KBM-7 (cell line): ENCODE results near the gene FRMD4A.

Experiments used
- DNase-seq: peaks from one replicate; pipeline ENCODE4 v3.0.0-alpha.2; 2015
- in situ Hi-C: fragments of 300-500 bp; cut with MboI; formaldehyde crosslinking; loops from 2 replicates; pipeline ENCODE4 v1.14.3; 2020; ENCODE audit warnings: low sequenced_read_pairs, low pct_unique_long_range_greater_than_20kb, mixed read lengths

FRMD4A gene

DNA sequence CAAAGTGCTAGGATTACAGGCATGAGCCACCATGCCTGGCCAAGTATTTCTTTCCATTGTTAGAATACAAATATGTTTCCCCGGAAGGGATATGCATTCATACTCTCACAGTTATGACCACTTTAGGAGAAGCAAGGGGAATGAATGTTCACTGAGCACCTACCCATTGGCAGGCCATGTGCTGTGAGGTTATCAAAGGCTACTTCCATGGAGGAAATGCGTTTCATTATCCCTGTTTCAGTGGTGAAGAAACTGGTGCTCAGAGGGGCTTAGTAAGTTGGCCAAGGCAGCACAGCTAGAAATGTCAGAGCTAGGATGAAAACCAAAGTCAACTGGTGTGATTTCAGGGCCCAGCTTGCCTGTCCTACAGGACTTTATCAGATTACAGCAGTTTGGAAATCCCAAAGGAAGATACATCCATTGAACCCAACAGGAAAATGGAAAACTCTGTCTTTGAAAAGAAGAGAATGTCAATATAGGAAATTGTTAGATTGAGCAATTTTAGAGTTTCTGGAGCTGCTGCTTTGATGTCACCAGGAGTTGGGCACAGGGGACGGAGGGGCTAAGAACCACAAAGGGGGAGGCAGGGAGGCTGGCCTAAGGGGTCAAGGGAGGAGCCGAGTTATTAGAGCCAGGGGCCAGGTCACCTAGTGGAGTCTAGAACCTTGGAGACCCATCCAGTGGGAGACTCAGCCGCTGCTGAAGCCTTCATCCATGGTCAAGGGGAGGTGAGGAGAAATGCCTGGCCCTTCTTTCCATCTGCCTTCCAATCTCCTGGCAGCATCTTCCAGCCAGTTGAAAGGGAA is 319.8 kb downstream of the FRMD4A start:
- no peak for DNase-seq
- in situ Hi-C loops = no loop called here

DNA sequence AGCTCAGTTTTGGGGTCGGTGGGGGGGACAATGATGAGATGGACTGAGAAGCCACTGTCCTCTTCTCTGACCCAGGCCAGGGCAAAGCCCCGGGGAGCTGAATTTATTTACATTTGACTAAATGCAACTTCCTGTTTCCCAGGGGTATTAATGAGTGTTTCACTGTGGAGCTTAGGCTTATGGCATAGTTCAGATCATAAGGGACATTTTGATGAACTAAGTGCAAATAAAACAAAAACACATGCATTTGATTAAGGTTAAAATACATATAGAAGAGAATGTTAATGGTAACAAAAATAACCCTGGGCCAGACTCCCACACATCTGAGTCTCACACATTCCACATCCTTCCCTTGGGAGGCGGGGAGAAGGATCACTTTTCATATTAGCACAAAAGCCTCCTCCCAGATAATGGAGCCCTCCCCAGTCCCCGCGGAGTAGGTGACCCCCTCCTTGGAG is 320.6 kb downstream of the FRMD4A start:
- DNase-seq = no peak
- in situ Hi-C loops = no loop called here

DNA sequence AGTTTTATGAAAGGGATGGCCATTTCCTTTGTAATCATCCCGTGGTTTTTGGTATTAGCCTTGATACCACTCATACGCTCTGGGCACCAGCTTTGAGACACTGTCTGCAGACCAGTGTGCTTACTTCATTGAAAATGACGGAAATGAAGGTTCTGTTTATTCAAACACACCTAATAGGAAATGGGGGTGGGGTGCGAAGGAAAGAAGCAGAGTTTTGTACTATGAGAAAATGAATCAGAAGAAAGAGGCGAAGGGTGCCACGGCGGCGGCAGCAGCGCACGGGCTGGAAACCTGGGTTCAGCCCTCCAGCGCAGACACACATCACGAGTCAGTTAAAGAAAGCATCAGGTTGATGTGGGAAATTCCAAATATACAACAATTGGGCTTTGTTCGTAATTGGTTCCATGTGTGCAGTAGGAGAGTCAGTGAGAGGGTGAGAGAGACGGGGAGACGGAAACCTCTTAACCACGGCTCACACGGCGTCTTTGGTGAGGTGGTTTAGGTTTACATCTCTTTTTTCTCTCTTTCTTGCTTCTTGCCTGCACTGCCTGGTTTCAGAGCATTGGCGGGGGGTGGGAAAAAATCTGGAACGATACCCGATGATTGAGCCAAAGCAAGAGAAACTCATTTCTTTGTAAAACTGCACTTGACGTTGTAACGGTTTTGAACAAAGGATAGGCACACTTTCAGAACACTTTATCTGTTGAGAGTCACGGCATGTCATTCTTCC is 321.2 kb downstream of the FRMD4A start:
- DNase-seq = no peak
- in situ Hi-C loops = no loop called here

DNA sequence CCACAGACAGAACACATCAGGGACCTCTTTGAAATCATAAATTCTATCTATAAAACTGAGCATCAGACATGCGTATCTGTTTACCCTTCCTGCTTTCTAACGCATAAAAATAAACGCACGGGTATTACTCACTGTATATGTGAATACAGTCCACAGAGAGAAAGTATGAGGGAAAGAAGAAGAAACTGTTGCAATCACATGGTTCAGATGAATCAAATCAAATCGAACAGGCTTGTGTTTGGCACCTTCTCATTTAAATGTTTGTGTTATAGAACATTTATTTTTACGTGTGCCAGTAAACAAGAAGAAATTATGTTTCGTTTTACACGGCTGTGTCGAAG is 322.0 kb downstream of the FRMD4A start:
- no peak for DNase-seq
- in situ Hi-C loops = no loop called here

DNA sequence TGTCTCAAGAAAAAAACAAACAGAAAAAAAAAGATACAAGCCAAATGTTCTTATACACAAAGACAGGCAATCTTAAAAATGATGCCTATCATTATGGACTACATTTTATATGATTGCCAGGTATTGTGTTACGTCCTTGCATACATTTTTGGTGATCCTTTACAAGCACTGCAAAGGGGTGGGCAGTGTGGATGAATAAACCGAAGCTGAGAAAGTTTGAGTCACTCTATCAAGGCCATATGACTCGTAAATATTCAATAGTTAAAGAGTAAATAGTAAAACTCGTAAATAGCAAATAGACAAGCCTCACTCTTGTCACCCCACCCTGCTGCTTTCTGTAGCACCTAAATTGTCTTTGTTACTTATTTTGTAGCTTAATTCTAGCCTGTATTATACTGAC is 326.2 kb downstream of the FRMD4A start:
- in situ Hi-C loops = no loop called here
- no peak for DNase-seq

DNA sequence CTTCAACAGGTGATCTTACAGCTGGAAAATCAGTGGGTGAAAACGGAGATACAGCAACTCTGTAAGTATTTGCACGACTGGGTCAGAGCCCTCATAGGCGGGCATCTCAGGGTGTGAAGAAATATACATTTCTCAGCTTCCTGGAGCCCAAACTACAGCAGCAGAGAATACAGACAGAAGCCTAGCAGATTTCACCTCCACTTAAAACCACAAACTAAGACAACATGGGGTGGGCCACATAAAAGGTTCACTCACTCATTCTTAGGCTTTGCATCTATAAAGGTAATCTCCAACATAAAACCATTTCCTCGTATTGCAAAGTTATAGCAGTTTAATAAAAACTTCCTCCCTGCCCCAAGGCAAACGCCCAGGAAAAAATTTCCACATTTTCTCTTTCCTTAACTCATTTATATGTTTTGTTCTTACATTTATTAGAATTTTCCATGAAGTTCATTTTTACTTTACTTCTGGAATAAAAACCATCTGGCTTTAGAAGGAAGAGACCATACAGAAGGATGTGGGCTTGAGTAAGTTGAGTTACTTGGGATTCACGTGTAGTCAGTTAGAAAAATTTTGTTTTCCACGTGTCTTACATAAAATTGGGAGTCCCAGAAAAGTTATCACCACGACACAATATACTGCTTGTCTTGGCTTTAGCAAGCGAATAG is 327.1 kb downstream of the FRMD4A start:
- no peak for DNase-seq
- in situ Hi-C loops = no loop called here

DNA sequence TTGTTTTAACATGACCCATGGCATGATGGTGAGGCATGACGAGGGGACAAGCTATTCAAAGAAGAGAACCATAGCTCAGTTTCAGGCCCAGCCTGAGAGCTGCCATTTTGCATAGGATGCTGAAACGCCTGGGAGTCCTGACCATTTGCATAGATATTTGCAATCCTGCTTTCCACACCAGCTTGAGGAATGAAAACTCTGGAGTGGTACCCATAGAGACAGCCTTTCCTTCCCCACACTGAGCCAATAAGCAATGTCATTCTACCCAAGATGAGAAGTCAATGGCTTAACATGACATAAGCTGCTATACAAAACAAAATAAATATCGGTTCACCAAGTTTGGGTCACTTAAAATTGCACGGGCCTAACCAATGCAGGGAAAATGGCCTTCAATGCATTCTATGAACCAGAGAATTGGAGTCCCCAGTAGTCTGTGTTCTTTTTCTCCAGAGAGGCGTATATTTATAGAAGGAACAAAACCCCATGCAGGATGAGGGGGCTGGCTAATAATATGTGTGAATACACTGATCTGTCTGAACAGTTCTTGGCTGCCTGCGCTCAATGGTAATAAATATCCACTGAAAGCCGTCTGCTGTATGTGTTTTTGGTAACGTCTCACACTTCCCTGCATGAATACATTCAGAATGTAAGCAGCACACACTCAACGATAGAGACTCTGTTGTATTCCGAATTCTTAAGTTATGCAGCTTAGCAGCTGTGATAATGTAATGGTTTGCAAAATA is 329.3 kb downstream of the FRMD4A start:
- in situ Hi-C loops = no loop called here
- no peak for DNase-seq

DNA sequence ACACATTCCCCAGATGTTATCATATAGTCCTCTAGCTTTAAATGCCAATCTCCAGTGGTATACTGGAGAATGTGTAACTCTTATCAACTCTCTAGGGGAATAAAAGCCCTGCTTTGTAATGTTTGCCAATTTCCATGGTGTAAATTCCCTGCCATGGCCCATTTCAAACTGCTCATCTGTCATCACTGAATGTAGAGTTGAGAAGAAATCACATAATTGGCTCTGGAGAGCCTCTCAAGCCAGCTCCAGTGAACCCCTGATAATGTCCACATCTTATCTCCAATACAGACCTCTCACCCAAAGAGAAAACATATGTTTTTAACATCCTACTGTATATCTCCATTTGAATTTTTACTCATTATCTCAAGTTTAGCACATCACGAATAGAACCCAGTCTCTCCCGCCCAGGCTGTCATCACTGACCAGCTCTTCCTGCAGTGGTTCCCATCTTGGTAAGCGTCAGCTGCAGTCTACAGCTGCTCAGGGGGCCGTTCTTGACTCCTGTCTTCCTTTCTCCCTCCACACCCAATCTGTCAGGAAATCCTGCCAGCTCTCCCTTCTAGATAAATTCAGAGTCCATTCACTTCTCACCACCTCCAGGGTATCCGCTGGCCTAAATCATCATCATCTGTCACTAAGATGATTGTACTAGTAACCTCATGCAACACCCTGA is 332.4 kb downstream of the FRMD4A start:
- no peak for DNase-seq
- in situ Hi-C loops = no loop called here

DNA sequence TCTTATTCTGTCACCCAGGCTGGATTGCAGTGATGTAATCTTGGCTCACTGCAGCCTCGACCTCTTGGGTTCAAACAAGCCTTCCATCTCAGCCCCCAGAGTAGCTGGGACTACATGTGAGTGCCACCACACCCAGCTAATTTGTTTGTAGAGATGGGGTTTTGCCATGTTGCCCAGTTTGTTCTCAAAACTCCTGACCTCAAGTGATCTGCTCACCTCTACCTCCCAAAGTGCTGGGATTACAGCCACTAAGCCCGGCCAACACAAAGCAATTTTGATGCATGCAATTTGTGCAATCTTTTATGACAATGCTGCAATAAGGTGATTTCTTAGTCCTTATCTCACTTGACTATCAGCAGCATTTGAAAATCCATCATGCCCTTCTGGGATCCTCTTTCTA is 333.1 kb downstream of the FRMD4A start:
- in situ Hi-C loops = no loop called here
- DNase-seq = no peak

DNA sequence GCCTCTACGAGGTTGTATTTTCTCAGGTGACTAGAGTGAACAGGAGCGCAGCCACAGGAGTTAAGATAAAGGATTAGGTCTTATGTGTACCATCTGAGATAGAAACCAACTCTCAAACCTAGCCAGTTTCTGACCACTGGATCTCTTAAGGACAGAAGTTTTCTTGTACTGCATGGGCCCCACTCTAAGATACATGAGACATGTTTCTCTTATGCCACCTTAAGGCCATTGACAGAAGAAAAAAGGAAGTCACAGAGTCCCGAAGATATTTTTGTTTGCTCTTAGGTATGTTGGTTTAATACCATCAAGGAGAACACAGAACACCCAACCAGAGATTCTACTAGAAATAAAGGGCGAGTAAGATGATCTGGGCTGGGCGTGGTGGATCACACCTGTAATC is 335.8 kb downstream of the FRMD4A start:
- in situ Hi-C loops = no loop called here

DNA sequence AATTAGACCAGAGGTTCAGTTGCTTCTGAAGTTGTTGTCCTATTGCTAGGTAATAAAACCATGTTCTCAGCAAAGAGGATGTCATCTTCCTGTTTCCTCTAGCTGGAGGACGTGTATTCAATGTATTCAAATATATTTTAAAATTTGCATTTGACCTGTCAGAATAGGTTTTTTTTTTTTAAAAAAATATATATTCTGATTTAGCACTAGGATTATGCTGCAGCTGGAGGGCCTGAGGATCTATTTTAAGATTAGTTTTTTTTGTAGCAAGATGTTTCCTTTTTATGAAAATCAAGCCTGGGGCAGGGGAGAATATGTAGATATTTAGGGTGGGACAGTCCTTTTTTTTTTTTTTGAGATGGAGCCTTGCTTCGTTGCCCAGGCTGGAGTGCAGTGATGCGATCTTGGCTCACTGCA is 337.0 kb downstream of the FRMD4A start:
- no peak for DNase-seq
- in situ Hi-C loops = no loop called here

More for the DNA sequence above, 335.8 kb downstream of the FRMD4A start:
- DNase-seq = no peak

DNA sequence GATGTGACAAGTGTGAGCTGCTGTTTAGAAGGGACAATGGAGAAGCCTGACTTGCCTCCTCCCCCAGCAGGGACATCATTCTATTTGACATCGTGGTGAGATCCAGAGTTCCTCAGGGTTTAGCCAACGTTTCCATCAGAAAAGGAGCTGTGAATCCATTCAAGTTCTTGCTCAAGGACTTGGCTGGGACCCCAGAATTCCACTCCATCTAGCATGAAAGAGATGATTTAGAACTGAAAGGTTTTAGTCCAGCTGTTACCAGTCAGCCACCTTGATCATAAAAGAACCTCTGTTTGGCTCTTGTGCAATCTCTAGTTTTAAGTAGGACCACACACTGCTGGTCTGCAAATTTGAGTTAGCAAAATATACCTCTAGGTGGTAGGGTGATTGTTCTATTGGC is 337.6 kb downstream of the FRMD4A start:
- no peak for DNase-seq
- in situ Hi-C loops = no loop called here

DNA sequence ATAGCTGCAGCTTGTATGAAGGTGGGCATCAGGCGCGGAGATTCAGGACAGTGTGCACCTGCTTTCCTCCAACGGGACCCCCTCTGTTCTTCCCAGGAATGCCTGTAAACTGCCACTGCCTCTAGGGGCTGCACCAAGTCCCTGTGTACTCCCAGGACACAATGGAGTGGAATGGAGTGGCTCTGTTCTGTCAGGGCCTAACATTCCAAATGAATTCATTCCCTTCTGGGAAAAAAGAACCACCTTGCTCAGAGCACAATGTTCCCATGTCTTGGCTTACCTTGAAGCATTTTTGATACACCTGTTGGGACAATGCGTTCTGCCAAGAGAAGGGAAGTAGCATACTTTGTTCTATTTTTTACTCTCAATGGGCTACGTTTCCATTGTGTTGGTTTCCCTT is 339.4 kb downstream of the FRMD4A start:
- no peak for DNase-seq
- in situ Hi-C loops = no loop called here

DNA sequence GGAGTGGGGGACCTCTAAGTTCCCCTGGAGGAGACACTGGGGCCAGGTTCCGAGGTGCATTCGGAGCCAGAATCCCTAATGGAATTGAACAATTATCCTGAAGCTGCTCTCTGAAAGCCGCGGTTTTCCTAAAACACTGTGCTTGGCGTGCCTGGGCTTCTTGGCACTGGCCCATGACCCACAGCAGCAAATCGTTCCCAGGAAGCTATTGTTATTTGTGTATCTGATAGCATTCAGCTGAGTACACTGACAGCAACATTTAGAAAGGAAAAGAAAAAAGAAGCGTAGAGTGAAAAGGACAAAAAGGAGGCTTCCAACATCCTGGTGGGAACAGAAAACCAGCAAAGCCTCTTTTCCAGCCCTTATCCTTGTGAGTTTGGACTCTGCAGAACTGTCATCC is 339.8 kb downstream of the FRMD4A start:
- in situ Hi-C loops = no loop called here
- no peak for DNase-seq

DNA sequence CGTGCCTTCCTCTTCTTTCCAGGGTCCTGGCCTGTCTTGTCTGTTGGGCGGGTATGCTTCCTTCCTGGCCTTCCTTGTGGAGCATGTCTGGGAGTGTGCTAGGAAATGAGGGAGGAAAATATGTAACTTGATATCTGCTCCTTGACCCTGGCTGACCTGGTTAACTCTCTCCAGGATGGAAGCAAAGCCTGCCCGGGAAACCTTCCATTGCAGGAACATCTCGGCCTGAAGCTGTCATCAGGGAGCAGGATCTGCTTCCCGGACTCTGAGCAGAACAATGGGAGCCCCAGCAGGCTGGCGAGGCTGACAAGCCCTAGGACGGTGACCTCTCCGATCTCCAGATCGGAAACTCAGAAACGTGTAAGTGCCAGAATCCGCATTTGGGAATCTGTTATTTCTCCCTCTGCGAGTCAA is 340.3 kb downstream of the FRMD4A start:
- in situ Hi-C loops = no loop called here
- no peak for DNase-seq

DNA sequence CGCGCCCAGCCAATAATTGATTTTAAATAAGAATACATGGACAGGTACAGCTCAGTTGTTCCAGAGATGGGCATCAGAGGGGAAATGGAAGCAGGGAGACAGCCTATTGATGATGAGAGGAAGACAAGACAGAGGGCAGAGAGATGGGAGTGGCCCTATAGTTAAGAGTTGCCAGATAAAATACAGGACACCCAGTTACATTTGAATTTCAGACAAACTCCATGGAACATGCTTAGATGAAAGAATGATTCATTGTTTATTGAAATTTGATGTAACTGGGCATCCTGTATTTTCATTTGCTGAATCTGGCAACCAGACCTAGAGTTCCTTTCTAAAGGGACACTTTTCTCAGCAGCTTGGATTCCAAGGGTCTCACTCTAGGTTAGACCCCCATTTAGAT is 341.1 kb downstream of the FRMD4A start:
- DNase-seq = no peak
- in situ Hi-C loops = no loop called here

DNA sequence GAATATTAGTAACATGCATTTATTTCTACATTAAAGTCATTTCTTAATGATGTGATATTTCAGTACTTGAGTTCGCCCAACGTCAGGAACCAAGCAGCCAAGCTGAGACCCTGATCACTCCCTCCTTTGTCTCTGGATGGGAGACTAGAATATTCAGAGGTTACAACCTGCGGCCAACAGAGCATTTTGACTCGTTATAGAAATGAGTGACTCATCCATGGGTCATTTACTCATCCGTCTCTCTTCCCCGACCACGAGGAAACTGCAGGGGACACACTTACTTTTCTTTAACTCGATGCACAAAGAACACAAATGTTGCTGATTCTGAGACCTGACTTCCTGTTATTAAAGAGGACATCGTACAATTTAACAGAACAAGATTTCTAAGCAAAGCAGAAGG is 343.3 kb downstream of the FRMD4A start:
- in situ Hi-C loops = no loop called here
- no peak for DNase-seq

DNA sequence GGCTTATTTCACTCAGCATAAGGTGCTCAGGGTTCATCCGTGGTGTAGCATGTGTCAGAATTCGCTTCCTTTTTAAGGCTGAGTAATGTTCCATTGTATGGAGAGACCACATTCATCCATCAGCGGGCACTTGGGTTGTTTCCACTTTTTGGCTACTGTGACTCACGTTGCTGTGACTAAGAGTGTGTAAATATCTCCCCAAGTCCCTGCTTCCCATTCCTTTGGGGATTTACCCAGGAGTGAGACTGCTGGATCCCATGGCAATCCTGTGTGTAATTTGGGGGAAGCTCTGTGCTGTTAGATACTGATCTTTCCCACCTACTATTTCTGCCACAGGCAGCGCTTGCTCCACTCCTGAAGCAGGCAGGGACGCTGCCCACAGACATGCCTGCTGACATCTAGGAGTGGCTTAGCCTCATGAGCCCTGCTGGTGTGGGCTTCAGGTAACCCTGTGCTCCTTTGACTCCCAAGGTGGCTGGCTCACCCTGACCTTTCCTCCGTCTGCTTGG is 346.0 kb downstream of the FRMD4A start:
- in situ Hi-C loops = no loop called here
- no peak for DNase-seq

DNA sequence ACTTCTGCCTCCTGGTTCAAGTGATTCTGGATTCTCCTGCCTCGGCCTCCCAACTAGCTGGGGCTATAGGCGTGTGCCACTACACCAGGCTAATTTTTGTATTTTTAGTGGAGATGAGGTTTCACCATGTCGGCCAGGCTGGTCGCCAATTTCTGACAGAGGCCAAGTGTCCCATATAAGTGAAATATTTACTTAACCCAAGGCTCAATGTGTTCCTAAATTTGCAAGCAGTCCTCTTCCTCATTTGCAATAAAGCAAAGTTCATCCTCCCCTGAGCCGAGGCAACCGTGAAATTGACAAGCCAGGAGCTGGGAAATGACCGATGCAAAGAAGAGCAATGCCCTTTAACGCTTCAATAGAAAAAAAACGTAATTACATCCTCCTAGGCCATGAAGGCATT is 347.7 kb downstream of the FRMD4A start:
- no peak for DNase-seq
- in situ Hi-C loops = no loop called here
